IMR-90 (cell line): ENCODE results near the gene SLC6A13.

Experiments
- BHLHE40 ChIP-seq: fragments of 150-350 bp; IDR thresholded peaks from 2 replicates; pipeline ENCODE4 v1.6.1; 2016; ENCODE audit warnings: mild to moderate bottlenecking, low read depth, low read length
- CTCF ChIP-seq: conservative IDR thresholded peaks from 2 replicates; pipeline ENCODE4 v1.5.1; 2012; ENCODE audit warnings: mild to moderate bottlenecking, low read depth, low read length, improper control_type of control experiment
- POLR2A ChIP-seq: IDR thresholded peaks from 2 replicates; pipeline ENCODE4 v1.6.1; 2012; ENCODE audit warnings: mild to moderate bottlenecking, low read depth, low read length
- RAD21 ChIP-seq: IDR thresholded peaks from 2 replicates; pipeline ENCODE4 v1.6.1; 2012; ENCODE audit warnings: low read length, improper control_type of control experiment
- RFX5 ChIP-seq: IDR thresholded peaks from 2 replicates; pipeline ENCODE4 v1.8.0; 2012; ENCODE audit warnings: low read depth, mild to moderate bottlenecking, low read length, moderate library complexity
- USF2 ChIP-seq: fragments of 150-350 bp; IDR thresholded peaks from 2 replicates; pipeline ENCODE4 v1.6.1; 2017; ENCODE audit warnings: mild to moderate bottlenecking, antibody characterized with exemption, low read length, low read depth

GRCh38 chr12:195156-195555, 67.5 kb downstream of the SLC6A13 start:
- TF ChIP-seq CTCF = no peak
- no peak for TF ChIP-seq POLR2A
- no peak for TF ChIP-seq USF2
- TF ChIP-seq BHLHE40 = no peak
- TF ChIP-seq RAD21 = no peak
- no peak for TF ChIP-seq RFX5
